Activated naive CD8-positive, alpha-beta T cell (primary cell): ENCODE data around the gene B3GALT5.

Experiments used
- H3K27ac Mint-ChIP-seq: one replicate; pipeline ENCODE4 v1.8.0; 2021; ENCODE audit warnings: mixed read lengths
- H3K27me3 Mint-ChIP-seq: one replicate; pipeline ENCODE4 v1.8.0; 2021; ENCODE audit warnings: mixed read lengths
- H3K36me3 Mint-ChIP-seq: one replicate; pipeline ENCODE4 v1.8.0; 2021; ENCODE audit warnings: mixed read lengths
- H3K4me1 Mint-ChIP-seq: one replicate; pipeline ENCODE4 v1.8.0; 2021; ENCODE audit warnings: low read depth, mixed read lengths
- H3K4me3 Mint-ChIP-seq: one replicate; pipeline ENCODE4 v1.8.0; 2021; ENCODE audit warnings: mild to moderate bottlenecking, mixed read lengths
- H3K9me3 Mint-ChIP-seq: one replicate; pipeline ENCODE4 v1.8.0; 2021; ENCODE audit warnings: low read depth, mixed read lengths

The B3GALT5 gene

GRCh38 chr21:39649526-39649925 lies 36.8 kb downstream of the B3GALT5 start:
- Mint-ChIP-seq H3K27ac (no peak overlapping the region), H3K4me1 (no peaks in the 10 kb centered on the region), H3K4me3 (no peak overlapping the region), H3K36me3 (no peaks in the 10 kb centered on the region), H3K27me3 (peaks cover 5% of the 10 kb centered on the region), H3K9me3 (peaks cover 7% of the 10 kb centered on the region)

GRCh38 chr21:39650306-39650705 lies 37.6 kb downstream of the B3GALT5 start:
- H3K27ac Mint-ChIP-seq: no peak overlapping the region
- H3K27me3 Mint-ChIP-seq: peaks cover 5% of the 10 kb centered on the region
- H3K9me3 Mint-ChIP-seq: peaks cover 7% of the 10 kb centered on the region
- H3K36me3 Mint-ChIP-seq: no peaks in the 10 kb centered on the region
- H3K4me3 Mint-ChIP-seq: no peak overlapping the region
- H3K4me1 Mint-ChIP-seq: no peaks in the 10 kb centered on the region

- H3K4me3 Mint-ChIP-seq: no peak overlapping the region
- H3K9me3 Mint-ChIP-seq: peaks cover 7% of the 10 kb centered on the region
- H3K27ac Mint-ChIP-seq: no peak overlapping the region
- no peaks in the 10 kb centered on the region for H3K4me1 Mint-ChIP-seq
- no peaks in the 10 kb centered on the region for H3K36me3 Mint-ChIP-seq
- peaks cover 5% of the 10 kb centered on the region for H3K27me3 Mint-ChIP-seq
Measured at GRCh38 chr21:39650801-39651200, 38.1 kb downstream of the B3GALT5 start.

GRCh38 chr21:39651206-39651605 lies 38.5 kb downstream of the B3GALT5 start:
- H3K27ac Mint-ChIP-seq: no peak overlapping the region
- H3K36me3 Mint-ChIP-seq: no peaks in the 10 kb centered on the region
- peaks cover 7% of the 10 kb centered on the region for H3K9me3 Mint-ChIP-seq
- H3K27me3 Mint-ChIP-seq: peaks cover 5% of the 10 kb centered on the region
- H3K4me1 Mint-ChIP-seq: no peaks in the 10 kb centered on the region
- no peak overlapping the region for H3K4me3 Mint-ChIP-seq

GRCh38 chr21:39654951-39655350 lies 42.2 kb downstream of the B3GALT5 start:
- Mint-ChIP-seq H3K27ac (no peak overlapping the region), H3K27me3 (peaks cover 2% of the 10 kb centered on the region), H3K4me1 (no peaks in the 10 kb centered on the region), H3K4me3 (no peak overlapping the region), H3K9me3 (peaks cover 7% of the 10 kb centered on the region), H3K36me3 (no peaks in the 10 kb centered on the region)

GRCh38 chr21:39655589-39655988 lies 42.8 kb downstream of the B3GALT5 start:
- peaks cover 2% of the 10 kb centered on the region for H3K27me3 Mint-ChIP-seq
- H3K9me3 Mint-ChIP-seq: peaks cover 7% of the 10 kb centered on the region

GRCh38 chr21:39656209-39656608 lies 43.5 kb downstream of the B3GALT5 start:
- H3K4me1 Mint-ChIP-seq: no peaks in the 10 kb centered on the region
- peaks cover 2% of the 10 kb centered on the region for H3K27me3 Mint-ChIP-seq
- H3K4me3 Mint-ChIP-seq: no peak overlapping the region
- no peaks in the 10 kb centered on the region for H3K36me3 Mint-ChIP-seq
- no peak overlapping the region for H3K27ac Mint-ChIP-seq
- H3K9me3 Mint-ChIP-seq: peaks cover 7% of the 10 kb centered on the region

More at GRCh38 chr21:39655589-39655988, 42.8 kb downstream of the B3GALT5 start:
- H3K4me3 Mint-ChIP-seq: no peak overlapping the region
- no peaks in the 10 kb centered on the region for H3K4me1 Mint-ChIP-seq
- no peak overlapping the region for H3K27ac Mint-ChIP-seq
- no peaks in the 10 kb centered on the region for H3K36me3 Mint-ChIP-seq

- no peaks in the 10 kb centered on the region for H3K4me1 Mint-ChIP-seq
- H3K27ac Mint-ChIP-seq: no peak overlapping the region
- no peaks in the 10 kb centered on the region for H3K36me3 Mint-ChIP-seq
- peaks cover 2% of the 10 kb centered on the region for H3K27me3 Mint-ChIP-seq
- peaks cover 7% of the 10 kb centered on the region for H3K9me3 Mint-ChIP-seq
- H3K4me3 Mint-ChIP-seq: no peak overlapping the region
Measured at GRCh38 chr21:39657091-39657689, 44.5 kb downstream of the B3GALT5 start.

GRCh38 chr21:39658066-39658465 lies 45.3 kb downstream of the B3GALT5 start:
- Mint-ChIP-seq H3K4me3 (no peak overlapping the region), H3K27ac (no peak overlapping the region), H3K36me3 (no peaks in the 10 kb centered on the region), H3K4me1 (no peaks in the 10 kb centered on the region), H3K27me3 (peaks cover 2% of the 10 kb centered on the region), H3K9me3 (peaks cover 4% of the 10 kb centered on the region)

GRCh38 chr21:39659070-39659815 lies 46.5 kb downstream of the B3GALT5 start:
- Mint-ChIP-seq H3K36me3 (no peaks in the 10 kb centered on the region), H3K4me1 (no peaks in the 10 kb centered on the region), H3K4me3 (no peak overlapping the region), H3K27me3 (peaks cover 2% of the 10 kb centered on the region), H3K27ac (no peak overlapping the region), H3K9me3 (no peaks in the 10 kb centered on the region)

- Mint-ChIP-seq H3K36me3 (no peaks in the 10 kb centered on the region), H3K4me3 (no peak overlapping the region), H3K9me3 (no peaks in the 10 kb centered on the region), H3K27ac (no peak overlapping the region), H3K4me1 (no peaks in the 10 kb centered on the region), H3K27me3 (peaks cover 2% of the 10 kb centered on the region)
Measured at GRCh38 chr21:39660191-39660980, 47.6 kb downstream of the B3GALT5 start.

- no peak overlapping the region for H3K4me3 Mint-ChIP-seq
- no peaks in the 10 kb centered on the region for H3K9me3 Mint-ChIP-seq
- H3K4me1 Mint-ChIP-seq: no peaks in the 10 kb centered on the region
- H3K36me3 Mint-ChIP-seq: no peaks in the 10 kb centered on the region
- peaks cover 2% of the 10 kb centered on the region for H3K27me3 Mint-ChIP-seq
- no peak overlapping the region for H3K27ac Mint-ChIP-seq
Measured at GRCh38 chr21:39661121-39661520, 48.4 kb downstream of the B3GALT5 start.

- Mint-ChIP-seq H3K4me3 (no peak overlapping the region), H3K4me1 (no peaks in the 10 kb centered on the region), H3K36me3 (no peaks in the 10 kb centered on the region), H3K27me3 (peaks cover 2% of the 10 kb centered on the region), H3K27ac (no peak overlapping the region), H3K9me3 (no peaks in the 10 kb centered on the region)
Measured at GRCh38 chr21:39661740-39662139, 49.0 kb downstream of the B3GALT5 start.

- Mint-ChIP-seq H3K36me3 (no peaks in the 10 kb centered on the region), H3K4me1 (no peaks in the 10 kb centered on the region), H3K4me3 (no peak overlapping the region), H3K27me3 (peaks cover 2% of the 10 kb centered on the region), H3K27ac (no peak overlapping the region), H3K9me3 (no peaks in the 10 kb centered on the region)
Measured at GRCh38 chr21:39662411-39662953, 49.7 kb downstream of the B3GALT5 start.

- no peak overlapping the region for H3K27ac Mint-ChIP-seq
- no peaks in the 10 kb centered on the region for H3K36me3 Mint-ChIP-seq
- H3K4me1 Mint-ChIP-seq: no peaks in the 10 kb centered on the region
- H3K4me3 Mint-ChIP-seq: no peak overlapping the region
- H3K27me3 Mint-ChIP-seq: peaks cover 2% of the 10 kb centered on the region
- no peaks in the 10 kb centered on the region for H3K9me3 Mint-ChIP-seq
Measured at GRCh38 chr21:39663066-39663465, 50.3 kb downstream of the B3GALT5 start.
